Endothelial cell of umbilical vein (primary cell): ENCODE results near the gene FBXW7. TPM values are rescaled to one million over a fixed set of nuclear protein-coding genes. Genes with fewer than 3 reads are reported as not detected.

Experiments
- BruUV-seq: library from RNA; stranded (reverse); fragments of 400-500 nt; replicated peaks from 2 replicates; lab custom pipeline; 2021; lab: Mats Ljungman, UMichigan
- CTCF ChIA-PET: fragments of 300-600, 350-600 bp; sonication (Branson Sonifier 250); formaldehyde crosslinking; loops from one replicate; lab custom pipeline; 2021; ENCODE audit warnings: antibody characterized with exemption, inconsistent platforms; lab: Charles Lee
- POLR2A ChIA-PET: fragments of 300-600, 350-600 bp; sonication (Branson Sonifier 250); formaldehyde crosslinking; loops from one replicate; lab custom pipeline; 2021; ENCODE audit warnings: antibody characterized with exemption, inconsistent platforms; lab: Charles Lee
- DNase-seq: peaks from one replicate; pipeline ENCODE4 v3.0.0-alpha.2; 2011; ENCODE audit warnings: low read depth, low spot score
- FAIRE-seq: peaks from 2 replicates; lab custom pipeline; 2011; peaks lifted over from hg19 to GRCh38; lab: Jason Lieb, UNC
- H2AFZ ChIP-seq: 2 replicates; pipeline ENCODE4 v1.6.0; 2012; ENCODE audit warnings: low read depth, low read length, control low read depth, inconsistent platforms
- H3K27ac ChIP-seq: 2 replicates; pipeline ENCODE4 v1.5.1; 2011; ENCODE audit warnings: low read depth, mild to moderate bottlenecking, control low read depth, low read length, moderate library complexity; ENCODE audit not compliant: insufficient read depth
- H3K27me3 ChIP-seq, 2 experiments: 2 replicates each; pipeline versions ENCODE4 v1.6.0 to v1.6.1; 2011; ENCODE audit warnings: low read length in 2 of 2, mixed read lengths in 1 of 2; ENCODE audit not compliant: control insufficient read depth in 2 of 2, insufficient read depth in 2 of 2
- H3K36me3 ChIP-seq, 2 experiments: 2 replicates in 1 of 2; 3 replicates in 1 of 2; pipeline ENCODE4 v1.5.1; 2011; ENCODE audit warnings: low read length in 2 of 2, mild to moderate bottlenecking in 1 of 2, moderate library complexity in 1 of 2; ENCODE audit not compliant: control insufficient read depth in 2 of 2, insufficient read depth in 2 of 2; ENCODE audit errors: extremely low read depth in 1 of 2
- H3K4me1 ChIP-seq: 3 replicates; pipeline ENCODE4 v1.5.1; 2011; ENCODE audit warnings: mild to moderate bottlenecking, low read length; ENCODE audit not compliant: control insufficient read depth, insufficient read depth; ENCODE audit errors: extremely low read depth
- H3K4me2 ChIP-seq: 2 replicates; pipeline ENCODE4 v1.6.1; 2011; ENCODE audit warnings: low read length, control low read depth, mixed read lengths; ENCODE audit not compliant: insufficient read depth
- H3K4me3 ChIP-seq, 3 experiments: fragments of 200-600 bp in 1 of 3; sonication (generic), shearing (Covaris generic) in 1 of 3; replicated peaks in 1 of 3; 2 replicates each; pipeline ENCODE4 v1.5.1; 2011 to 2016; ENCODE audit warnings: control low read depth in 3 of 3, low read length in 3 of 3, mild to moderate bottlenecking in 2 of 3, inconsistent platforms in 1 of 3, low read depth in 1 of 3, moderate library complexity in 1 of 3; ENCODE audit not compliant: insufficient read depth in 1 of 3
- H3K79me2 ChIP-seq: 2 replicates; pipeline ENCODE4 v1.6.0; 2012; ENCODE audit warnings: low read length, inconsistent platforms; ENCODE audit not compliant: control insufficient read depth, insufficient read depth
- H3K9ac ChIP-seq: replicated peaks from 2 replicates; pipeline ENCODE3; 2011; ENCODE audit warnings: low read length, control low read depth; ENCODE audit not compliant: insufficient read depth; ENCODE audit errors: extremely low read depth
- H3K9me1 ChIP-seq: replicated peaks from 3 replicates; pipeline ENCODE4 v1.6.0; 2011; ENCODE audit warnings: mild to moderate bottlenecking, low read length; ENCODE audit not compliant: control insufficient read depth, insufficient read depth; ENCODE audit errors: extremely low read depth
- H3K9me3 ChIP-seq: replicated peaks from 2 replicates; pipeline ENCODE4 v1.5.1; 2012; ENCODE audit warnings: low read length, inconsistent platforms; ENCODE audit not compliant: control insufficient read depth, insufficient read depth
- H4K20me1 ChIP-seq: replicated peaks from 2 replicates; pipeline ENCODE3; 2011; ENCODE audit warnings: mild to moderate bottlenecking, low read length; ENCODE audit not compliant: control insufficient read depth, insufficient read depth; ENCODE audit errors: extremely low read depth
- JUN ChIP-seq: IDR thresholded peaks from 2 replicates; pipeline ENCODE4 v1.6.1; 2011; ENCODE audit warnings: borderline replicate concordance, low read depth; ENCODE audit not compliant: insufficient read length, insufficient read depth
- POLR2AphosphoS5 ChIP-seq: IDR thresholded peaks from 2 replicates; pipeline ENCODE4 v1.6.1; 2012; ENCODE audit warnings: low read depth, mild to moderate bottlenecking, control low read depth, low read length, moderate library complexity; ENCODE audit not compliant: insufficient read depth
- dilution Hi-C: fragments of 300-500 bp; cut with MboI; formaldehyde crosslinking; loops from one replicate; pipeline ENCODE4 v1.15.0; 2019; ENCODE audit warnings: low sequenced_read_pairs; ENCODE audit not compliant: extremely low pct_ligation_motif_present
- intact Hi-C: fragments of 100-400 bp; cut with micrococcal nuclease; formaldehyde crosslinking; loops from one replicate; pipeline ENCODE4 v1.10.0; 2022
- polyA plus RNA-seq, 4 experiments: library from polyadenylated mRNA; depleted of rRNA in 3 of 4; stranded (reverse) in 3 of 4; unstranded in 1 of 4; fragments of >200 nt; gene quantifications; 2 replicates each; pipeline versions ENCODE4 v1.2.1 to v1.2.3, GENCODE V29; 2011 to 2012; ENCODE audit warnings: missing spikeins in 1 of 4
- total RNA-seq: library from RNA; stranded (reverse); gene quantifications from 2 replicates; pipeline ENCODE4 v1.2.3, GENCODE V29; 2021
- TF ChIP-seq, protein P1 (sequence below), 2 donors: IDR thresholded peaks; 1 replicate in 1 of 2; 2 replicates in 1 of 2; pipeline ENCODE4 v1.5.1; 2011; ENCODE audit warnings: low read length in 2 of 2, mild to moderate bottlenecking in 2 of 2, moderate library complexity in 2 of 2, control low read depth in 1 of 2, inconsistent platforms in 1 of 2, low read depth in 1 of 2; ENCODE audit not compliant: insufficient read depth in 1 of 2; ENCODE audit errors: extremely low read depth in 1 of 2
- TF ChIP-seq, protein P2 (sequence below): IDR thresholded peaks from 2 replicates; pipeline ENCODE4 v1.6.1; 2011; ENCODE audit not compliant: insufficient read depth, insufficient read length

FBXW7 gene
- total and polyA plus RNA-seq, 2 donors (not counting 3 experiments of a cell fraction or from before 2014, with no cell fraction given) = 7.0 to 28.1 TPM

DNA sequence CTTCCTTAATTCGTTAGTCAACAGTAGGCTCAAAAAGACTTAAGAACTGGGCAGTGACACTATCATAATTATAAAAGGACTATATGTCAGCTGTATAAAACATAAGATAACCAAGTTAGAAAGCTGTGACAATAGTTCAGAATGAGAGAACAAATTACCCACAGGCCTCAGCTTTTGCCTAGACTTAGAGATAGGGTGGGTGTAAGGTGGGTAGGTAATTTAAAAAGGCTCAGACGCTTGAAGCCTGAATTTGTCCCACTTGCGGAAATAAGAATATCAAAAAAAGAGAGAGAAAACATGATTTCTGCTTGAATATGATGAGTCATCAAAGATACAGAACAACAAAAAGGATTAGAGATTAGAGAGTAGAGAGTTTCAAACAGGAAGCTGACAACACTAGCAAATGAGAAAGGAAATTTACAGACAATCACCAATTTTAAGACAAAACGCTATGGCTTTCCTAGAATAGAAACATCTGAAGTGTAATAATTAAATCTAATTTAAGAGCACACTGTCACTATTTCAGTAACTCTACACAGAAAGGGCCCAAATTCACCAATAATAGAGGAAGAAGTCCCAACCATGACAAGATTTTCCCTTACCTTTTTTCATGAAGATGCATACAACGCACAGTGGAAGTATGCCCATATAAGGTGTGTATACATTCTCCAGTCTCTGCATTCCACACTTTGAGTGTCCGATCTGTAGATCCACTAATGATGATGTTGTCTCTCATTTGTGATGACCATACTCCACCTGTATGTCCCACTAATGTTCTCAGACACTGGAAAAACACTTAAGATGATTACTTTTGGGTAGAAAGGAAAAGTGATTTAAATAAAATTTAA lies 208.1 kb downstream of the FBXW7 start:
- Histone ChIP-seq H3K4me3 (no peak overlapping the region), H3K9ac (no peak overlapping the region), H3K9me3 (no peaks in the 10 kb centered on the region), H3K4me2 (no peak overlapping the region), H4K20me1 (no peaks in the 10 kb centered on the region), H2AFZ (no peak overlapping the region), H3K9me1 (no peaks in the 10 kb centered on the region), H3K27me3 (no peaks in the 10 kb centered on the region), H3K4me1 (no peaks in the 10 kb centered on the region), H3K36me3 (peaks cover 1 to 8% of the 10 kb centered on the region in 2 experiments), H3K79me2 (no peaks in the 10 kb centered on the region), H3K27ac (no peak overlapping the region)
- ChIA-PET POLR2A (no interaction called here), CTCF (no interaction called here)
- TF ChIP-seq POLR2AphosphoS5 (no peak), JUN (peak; percentile 30)
- TF ChIP-seq, protein P1, sequence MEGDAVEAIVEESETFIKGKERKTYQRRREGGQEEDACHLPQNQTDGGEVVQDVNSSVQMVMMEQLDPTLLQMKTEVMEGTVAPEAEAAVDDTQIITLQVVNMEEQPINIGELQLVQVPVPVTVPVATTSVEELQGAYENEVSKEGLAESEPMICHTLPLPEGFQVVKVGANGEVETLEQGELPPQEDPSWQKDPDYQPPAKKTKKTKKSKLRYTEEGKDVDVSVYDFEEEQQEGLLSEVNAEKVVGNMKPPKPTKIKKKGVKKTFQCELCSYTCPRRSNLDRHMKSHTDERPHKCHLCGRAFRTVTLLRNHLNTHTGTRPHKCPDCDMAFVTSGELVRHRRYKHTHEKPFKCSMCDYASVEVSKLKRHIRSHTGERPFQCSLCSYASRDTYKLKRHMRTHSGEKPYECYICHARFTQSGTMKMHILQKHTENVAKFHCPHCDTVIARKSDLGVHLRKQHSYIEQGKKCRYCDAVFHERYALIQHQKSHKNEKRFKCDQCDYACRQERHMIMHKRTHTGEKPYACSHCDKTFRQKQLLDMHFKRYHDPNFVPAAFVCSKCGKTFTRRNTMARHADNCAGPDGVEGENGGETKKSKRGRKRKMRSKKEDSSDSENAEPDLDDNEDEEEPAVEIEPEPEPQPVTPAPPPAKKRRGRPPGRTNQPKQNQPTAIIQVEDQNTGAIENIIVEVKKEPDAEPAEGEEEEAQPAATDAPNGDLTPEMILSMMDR (IDR thresholded peaks at IDR 0.05; ENCODE audit: extremely low read depth in 1 of 2, insufficient read depth in 1 of 2, low read depth in 1 of 2, low read length in 2 of 2) = no peak
- TF ChIP-seq, protein P2, sequence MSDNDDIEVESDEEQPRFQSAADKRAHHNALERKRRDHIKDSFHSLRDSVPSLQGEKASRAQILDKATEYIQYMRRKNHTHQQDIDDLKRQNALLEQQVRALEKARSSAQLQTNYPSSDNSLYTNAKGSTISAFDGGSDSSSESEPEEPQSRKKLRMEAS = no peak
- FAIRE-seq (no peak), DNase-seq (no peak)
- dilution Hi-C loops = no loop called here
- intact Hi-C loops = no loop called here
- no TSS peak for BruUV-seq
